Measurements from ENCODE around the gene MDN1.
A peak's percentile ranks its signal among the peaks of the same experiment; 100 is the strongest.
"Not testable (repeated sequence)": the region's sequence is repeated elsewhere in the genome, so short reads cannot be mapped to it uniquely, and the experiment has no call there.

MDN1 gene

DNA sequence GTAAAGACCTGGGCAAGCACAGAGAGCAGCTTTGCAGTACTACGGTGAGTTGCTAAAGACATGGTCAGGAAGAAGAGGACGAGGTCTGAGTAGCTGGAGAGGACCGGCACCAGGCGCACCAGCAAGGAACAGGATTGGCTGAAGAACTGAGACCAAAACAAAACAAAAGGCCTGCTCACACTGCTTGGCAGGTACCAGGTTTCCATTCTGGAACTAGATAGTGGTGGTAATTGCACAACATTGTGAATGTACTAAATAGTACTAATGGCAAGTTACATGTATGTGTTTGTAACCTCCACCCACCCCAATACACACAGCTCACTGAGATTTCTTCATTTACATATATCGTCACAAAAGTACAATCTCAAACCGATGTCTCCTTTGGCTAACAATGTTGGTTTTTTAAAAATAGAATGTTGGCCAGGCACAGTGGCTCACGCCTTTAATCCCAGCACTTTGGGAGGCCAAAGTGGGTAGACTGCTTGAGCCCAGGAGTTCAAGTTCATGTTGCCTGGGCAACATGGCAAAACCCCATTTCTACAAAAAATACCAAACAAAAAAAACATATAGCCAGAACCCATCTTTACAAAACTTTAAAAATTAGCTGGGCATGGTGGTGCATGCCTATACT, 148.5 kb downstream of the MDN1 start:
- no peak overlapping the region for H3K4me3 ChIP-seq
- no peak overlapping the region for H3K27ac ChIP-seq

DNA sequence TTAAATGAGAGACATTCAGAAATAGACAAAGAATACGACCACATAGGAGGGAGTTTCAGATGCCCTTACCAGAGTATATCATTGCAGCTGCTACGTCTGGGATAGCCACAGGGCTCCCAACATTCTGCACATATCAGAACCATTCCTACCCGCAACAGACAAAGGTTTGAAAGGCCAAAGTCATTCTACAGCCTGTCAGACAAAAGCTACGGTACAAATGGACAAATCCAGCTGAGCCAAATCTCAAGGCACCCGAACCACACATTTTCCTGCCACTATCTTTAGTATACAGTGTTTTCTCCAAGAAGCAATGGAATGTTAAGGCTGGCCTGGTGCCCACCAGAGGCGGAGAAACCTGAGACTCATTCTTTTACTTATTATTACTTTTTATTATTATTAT, 150.6 kb downstream of the MDN1 start:
- no peak overlapping the region for H3K27ac ChIP-seq
- H3K4me3 ChIP-seq, result no peak overlapping the region

DNA sequence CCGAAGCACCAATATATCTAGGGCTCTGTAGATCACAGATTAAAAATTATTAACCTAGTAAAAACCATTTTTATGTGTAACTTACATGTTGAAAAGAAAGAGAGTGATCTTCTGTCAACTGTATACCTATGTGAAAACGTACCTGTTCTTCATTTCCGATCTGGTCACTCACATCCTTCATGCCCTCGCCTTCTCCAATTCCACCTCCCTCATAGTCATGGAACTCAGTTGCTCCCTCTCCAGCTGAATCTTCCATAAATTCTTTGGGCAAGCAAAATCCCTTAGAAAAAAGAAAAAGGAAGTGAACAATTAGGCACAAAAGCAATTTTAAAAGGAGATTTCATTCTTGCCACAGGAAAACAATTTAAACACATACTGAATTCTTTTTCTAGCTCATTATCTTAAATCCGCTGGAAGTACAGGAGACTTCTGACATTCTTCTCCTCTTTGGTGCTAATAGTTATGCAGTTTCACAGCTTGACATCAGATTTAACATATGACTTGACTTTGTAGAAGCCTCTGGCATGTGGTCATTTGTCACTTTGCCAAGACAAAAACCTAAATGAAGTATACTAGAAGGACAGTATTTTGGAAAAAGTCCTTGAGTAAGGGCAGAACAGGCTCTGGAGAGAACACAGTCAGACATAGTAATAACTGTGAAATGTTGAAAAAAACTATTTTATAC, 151.6 kb downstream of the MDN1 start:
- H3K4me3 ChIP-seq, result no peak overlapping the region
- no peak overlapping the region for H3K27ac ChIP-seq

DNA sequence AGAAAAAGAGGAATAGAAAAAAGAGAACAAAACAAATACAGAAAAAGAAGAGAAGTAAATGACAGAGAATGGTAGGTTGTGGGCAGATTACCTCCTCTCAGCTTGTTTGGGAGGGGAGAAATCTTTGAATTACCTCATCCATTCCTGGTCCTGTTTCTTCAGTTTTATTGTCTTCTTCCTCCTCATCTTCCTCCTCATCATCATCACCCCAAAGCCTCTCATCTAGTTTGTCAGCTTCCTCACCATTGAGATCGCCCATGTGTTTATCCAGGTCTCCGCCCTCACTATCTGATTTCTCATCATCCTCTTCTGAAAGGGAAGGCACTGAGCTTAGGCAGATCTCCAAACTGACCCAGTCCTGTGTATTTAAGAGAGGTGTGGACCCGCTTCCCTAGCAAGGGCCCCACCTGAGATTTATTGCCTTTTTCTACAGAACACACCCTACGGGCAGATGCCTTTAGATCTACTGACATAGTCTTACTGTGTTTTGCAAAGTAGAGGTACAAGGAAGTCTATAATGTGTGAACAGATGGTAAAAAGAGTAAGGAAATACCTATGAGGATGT, 156.9 kb downstream of the MDN1 start:
- Histone ChIP-seq H3K4me3 (no peak overlapping the region), H3K27ac (no peak overlapping the region)

DNA sequence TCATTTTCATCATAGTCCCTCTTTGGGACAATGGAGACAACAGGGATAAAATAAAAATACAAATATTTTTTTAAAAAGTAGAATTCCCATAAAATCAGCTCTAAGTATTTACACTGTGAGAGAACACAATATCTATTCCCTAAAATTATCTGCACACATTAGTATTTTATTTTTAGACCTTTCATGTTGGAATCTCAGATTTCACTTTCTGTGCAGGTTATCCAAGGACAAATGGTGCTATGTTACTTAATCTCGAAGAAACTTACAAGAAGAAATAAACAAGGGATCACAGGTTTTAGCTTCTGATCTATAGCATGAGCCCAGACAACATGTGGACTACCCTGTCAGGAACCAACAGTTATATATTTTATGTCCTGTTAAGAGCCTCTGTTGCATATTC, 158.0 kb downstream of the MDN1 start:
- Histone ChIP-seq H3K27ac (no peak overlapping the region), H3K4me3 (no peak overlapping the region)

DNA sequence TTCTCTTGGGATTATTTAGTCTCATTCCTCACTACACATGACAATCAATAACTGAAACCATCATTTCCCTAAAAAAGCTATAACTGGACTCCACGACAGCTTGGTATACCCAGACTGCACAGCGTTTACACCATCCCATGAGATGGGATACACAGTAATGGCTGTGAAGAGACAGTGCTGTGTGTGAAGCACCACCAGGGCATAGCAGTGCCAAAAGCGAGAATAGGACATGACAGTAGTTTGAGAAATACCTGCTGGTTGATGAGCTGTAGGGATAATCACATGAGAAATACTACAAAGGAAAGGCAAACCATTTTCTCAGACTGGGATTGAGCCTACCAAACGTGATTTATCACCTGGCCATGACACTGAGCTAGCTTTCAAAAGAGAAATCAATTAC, 158.6 kb downstream of the MDN1 start:
- Histone ChIP-seq H3K27ac (no peak overlapping the region), H3K4me3 (no peak overlapping the region)

DNA sequence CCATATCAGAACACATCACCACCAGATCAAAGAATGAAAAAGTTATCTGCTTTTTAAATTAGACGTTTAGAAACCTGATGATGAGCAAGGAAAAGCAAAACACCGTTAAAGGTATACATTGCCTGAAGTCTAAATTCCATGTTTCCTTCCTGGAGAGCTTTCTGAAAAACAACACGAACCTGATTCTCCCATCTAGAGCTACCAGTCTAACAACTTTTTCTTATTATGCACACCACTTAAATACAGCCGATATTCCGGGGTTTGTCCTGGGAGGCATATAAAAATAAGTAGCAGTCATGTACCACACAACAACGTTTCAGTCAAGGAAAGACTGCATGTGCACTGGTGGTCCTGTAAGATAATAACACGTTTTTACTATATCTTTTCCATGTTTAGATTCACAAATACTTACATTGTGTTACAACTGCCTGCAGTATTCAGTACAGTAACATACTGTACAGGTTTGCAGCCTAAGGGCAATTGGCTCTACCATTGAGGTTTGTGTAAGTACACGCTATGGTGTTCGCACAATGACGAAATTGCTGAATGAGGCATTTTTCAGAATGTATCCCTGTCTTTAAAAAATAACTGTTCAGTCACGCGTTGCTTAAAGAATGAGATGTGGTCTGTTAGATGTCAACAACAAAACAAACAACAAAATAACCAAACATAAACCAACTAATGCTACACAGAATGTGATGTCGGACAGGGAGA, 162.0 kb downstream of the MDN1 start:
- Histone ChIP-seq H3K27ac (no peak overlapping the region), H3K4me3 (no peak overlapping the region)

DNA sequence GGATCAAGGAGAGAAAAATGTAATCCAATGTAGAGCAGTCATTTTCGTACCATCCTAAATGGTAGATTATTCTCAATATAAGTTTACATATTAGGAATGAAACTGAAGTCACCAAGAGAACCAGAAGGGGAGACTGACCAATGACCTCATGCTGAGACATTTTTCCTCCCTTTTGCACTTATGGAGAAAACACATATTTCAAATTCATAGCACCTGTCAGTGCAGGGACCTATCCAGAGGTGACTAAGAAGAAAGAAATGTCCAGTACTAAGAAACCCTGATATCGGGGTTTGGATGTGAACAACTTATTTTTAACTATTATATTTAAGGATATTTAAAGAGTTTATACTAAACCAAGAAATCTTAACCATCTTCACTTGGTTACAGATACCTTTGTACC, 164.5 kb downstream of the MDN1 start:
- Histone ChIP-seq H3K27ac (no peak overlapping the region), H3K4me3 (no peak overlapping the region)

DNA sequence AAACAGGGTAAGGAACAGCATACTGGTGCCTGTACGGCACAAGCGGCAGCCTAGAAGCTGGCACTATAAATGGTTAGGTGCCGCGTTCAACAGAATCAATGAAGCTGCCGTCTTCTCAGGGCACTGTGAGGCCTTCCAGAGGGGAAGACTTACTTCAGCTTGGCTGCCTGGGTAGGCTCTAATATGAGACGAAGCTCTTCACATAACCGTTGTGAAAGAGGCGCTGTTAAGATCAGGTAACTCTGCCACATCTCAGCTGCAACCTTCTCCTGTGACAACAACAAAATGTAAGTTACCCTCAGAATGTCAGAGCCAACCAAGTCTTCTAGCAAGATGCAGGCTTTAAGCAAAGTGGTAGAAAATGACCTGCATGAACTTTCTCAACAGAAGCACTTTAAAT, 169.0 kb downstream of the MDN1 start:
- H3K4me3 ChIP-seq, result no peak overlapping the region
- no peak overlapping the region for H3K27ac ChIP-seq

DNA sequence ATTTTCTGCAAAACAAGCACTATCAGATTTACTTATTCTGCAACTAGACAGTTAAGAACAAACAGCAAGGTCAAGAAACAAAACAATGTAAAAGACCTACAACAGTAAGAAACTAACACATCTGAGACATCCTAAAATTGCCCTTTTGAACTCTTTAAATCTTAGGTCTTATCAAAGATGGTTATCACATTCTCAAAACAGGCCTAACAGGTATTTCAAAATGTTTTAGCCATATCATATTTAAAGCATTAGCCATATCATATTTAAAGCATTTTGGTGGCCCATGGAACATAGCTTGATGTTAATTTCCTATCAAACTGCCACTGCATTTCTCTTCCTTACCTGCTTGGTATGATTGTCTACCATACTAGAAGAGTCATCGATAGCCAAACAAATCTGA, 169.9 kb downstream of the MDN1 start:
- Histone ChIP-seq H3K27ac (peak overlapping the region in 1 of 21 experiments; percentile 50), H3K4me3 (no peak overlapping the region)

DNA sequence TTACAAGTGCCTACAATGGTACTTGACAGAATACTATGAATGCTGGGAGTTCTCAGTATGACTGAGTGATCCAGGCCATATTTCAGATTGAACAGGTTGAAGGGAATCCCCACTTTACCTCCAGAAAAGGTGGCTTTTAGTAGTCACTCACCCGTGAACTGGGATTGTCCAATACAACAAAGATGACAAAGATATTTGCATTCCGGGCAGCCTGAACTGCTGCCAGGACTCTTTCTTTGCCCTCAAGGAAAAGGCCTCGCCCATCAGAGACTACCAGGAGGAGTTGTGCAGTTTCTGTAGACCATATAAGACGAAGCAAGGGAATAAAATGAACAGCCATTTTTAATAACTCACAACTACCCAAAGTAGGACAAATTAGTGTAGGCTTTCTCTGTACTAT, 174.7 kb downstream of the MDN1 start:
- Histone ChIP-seq H3K27ac (no peak overlapping the region), H3K4me3 (no peak overlapping the region)

DNA sequence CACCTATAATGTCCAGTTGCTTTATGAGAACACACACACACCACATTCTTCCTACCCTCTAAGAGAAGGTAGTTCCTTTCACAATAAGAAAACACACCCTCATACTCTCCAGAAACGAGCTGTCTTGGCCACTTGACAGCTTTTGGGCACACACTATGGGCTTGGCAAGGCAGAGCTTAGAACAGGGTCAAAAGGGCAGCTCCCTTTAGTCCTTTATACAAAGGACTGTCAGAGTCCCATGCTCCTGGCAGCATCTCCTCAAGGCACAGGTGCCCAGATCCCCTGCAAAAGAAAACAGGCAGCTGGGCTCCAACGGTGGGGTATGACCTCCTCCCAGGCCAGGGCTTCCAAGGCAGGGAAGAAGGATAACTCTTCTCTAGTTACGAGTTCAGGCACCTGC, 176.2 kb downstream of the MDN1 start:
- Histone ChIP-seq H3K27ac (no peak overlapping the region), H3K4me3 (no peak overlapping the region)

DNA sequence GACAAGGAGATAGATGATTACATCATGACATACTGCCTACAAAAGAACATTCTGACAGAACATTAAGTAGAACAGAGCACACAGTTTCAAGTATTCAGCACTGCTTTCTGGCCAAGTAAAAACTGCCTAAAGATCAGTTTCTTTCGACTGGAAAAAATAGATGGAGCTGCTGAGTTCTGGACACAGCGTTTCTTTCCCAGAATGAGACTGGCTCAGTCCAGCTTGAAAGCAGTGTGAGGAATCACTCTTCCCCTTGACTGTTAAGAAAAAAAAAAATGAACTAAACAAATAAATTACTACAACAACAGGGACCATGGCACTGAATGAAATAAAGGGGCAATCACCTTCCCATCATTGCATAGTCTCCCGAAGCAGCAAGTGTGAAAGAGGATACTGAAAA, 176.6 kb downstream of the MDN1 start:
- no peak overlapping the region for H3K27ac ChIP-seq
- no peak overlapping the region for H3K4me3 ChIP-seq

DNA sequence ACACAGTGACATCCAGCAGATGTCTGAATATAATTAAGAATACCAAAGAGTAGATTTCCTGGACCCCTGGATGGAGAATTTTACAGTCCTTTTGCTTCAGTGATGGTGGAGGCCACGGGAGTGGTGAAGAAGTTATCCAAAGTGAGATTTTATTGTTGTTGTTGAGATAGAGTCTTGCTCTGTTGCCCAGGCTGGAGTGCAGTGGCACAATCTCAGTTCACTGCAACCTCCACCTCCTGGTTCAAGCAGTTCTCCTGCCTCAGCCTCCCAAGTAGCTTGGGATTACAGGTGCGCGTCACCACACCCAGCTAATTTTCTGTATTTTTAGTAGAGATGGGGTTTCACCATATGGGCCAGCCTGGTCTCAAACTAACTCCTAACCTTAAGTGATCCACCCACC, 178.0 kb downstream of the MDN1 start:
- H3K4me3 ChIP-seq, H3K27ac ChIP-seq: not testable (repeated sequence)

DNA sequence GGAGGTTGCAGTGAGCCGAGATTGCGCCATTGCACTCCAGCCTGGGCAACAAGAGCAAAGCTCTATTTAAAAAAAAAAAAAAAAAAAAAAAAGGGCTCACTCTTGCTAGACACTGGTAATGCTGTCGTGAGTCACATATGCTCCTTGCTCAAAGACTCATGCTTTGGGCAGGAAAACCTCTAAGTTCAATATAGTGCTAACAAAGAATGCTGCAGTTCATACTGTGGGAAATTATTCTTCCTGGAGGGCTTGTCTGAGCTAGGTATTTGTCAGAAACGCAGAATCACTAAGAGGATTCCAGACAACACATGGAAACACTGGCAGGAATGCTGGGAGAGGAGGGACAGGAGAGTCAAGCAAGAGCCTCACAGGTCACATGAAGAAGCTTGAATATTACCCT, 178.8 kb downstream of the MDN1 start:
- no peak overlapping the region for H3K4me3 ChIP-seq
- H3K27ac ChIP-seq, result no peak overlapping the region

DNA sequence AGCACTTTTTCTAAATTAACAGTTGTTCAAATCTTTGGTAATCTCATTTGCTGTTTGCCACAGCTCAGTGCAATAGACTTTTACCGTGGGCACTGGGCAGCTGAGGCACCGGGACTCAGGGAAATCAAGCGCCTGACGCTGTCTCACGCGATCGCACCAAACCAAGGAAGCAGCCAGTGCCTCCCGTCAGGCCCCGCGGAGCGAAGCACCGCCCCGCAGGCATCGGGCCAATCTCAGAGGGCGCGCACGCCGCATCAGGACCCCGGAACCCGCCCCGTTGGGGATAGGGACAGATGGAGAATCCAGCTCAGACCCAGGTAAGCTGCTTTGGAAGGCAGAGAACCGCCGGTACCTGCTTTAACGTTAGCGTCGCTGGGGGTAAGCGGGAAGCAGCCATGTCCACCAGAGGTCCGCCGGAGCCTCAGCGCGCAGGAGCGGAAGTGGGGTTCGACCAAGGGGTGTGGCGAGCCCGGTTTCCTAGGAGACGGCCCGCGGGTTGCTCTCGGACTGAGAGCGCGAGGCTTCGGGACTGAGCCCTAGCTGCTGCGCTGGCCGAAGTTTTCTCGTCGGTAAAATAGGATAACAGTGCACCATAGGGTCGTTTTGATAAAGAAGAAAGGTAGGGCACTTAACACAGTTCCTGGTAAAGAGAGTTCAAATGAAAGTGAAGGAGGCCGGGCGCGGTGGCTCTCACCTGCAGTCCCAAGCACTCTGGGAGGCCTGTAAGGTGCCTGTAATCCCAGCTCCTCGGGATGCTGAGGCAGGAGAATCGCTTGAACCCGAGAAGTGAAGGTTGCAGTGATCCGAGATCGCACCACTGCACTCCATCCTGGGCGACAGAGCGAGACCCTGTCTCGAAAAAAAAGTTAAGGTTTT, 181.0 kb downstream of the MDN1 start, which contains the start of gene LYRM2:
Gene LYRM2, minus strand, starts transcription at position 428 of the 876 bp plus-strand sequence. Its CDS starts 31 bp downstream, at position 397.
- peak within 1 kb of the TSS; percentile 49 to 97 (median 91) for H3K27ac ChIP-seq

DNA sequence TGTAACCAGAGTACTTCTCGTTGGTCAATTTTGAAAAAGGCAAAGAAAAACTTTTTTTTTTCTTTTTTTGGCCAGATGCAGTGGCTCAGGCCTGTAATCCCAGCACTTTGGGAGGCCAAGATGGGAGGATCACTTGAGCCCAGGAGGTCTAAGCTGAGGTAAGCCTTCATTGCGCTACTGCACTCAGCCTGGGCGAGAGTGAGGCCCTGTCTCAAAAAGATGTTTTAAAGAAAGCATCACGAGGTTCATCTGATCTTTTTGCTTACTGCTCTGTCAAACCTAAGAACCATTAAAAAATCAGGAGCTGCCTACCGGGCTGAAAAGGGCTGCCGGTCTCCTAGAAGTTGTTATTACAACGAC, 181.7 kb downstream of the MDN1 start:
- Histone ChIP-seq H3K27ac (peak overlapping the region in 20 of 21 experiments; percentile 49 to 97 (median 92)), H3K4me3 (peak overlapping the region; percentile 28 to 69 (median 59))

More for the DNA sequence above, 181.0 kb downstream of the MDN1 start, which contains the start of gene LYRM2:
- H3K4me3 ChIP-seq, result peak within 1 kb of the TSS; percentile 28 to 69 (median 59)

DNA sequence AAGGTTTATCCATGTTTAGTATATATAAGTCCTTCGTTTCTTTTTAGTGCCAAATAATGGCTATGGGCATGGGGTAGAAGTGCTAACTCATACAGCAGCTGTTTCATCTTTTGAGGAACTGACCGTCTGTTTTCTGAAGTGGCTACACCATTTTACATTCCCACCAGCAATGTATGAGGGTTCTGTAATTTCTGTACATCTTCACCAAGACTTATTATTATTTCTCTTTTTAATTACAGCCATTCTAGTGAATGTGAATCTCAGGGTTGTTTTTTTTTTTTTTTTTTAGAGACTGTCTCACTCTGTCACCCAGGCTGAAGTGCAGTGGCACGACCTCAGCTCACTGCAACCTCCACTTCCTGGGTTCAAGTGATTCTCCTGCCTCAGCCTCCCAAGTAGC, 183.2 kb downstream of the MDN1 start:
- H3K4me3 ChIP-seq, H3K27ac ChIP-seq: not testable (repeated sequence)

DNA sequence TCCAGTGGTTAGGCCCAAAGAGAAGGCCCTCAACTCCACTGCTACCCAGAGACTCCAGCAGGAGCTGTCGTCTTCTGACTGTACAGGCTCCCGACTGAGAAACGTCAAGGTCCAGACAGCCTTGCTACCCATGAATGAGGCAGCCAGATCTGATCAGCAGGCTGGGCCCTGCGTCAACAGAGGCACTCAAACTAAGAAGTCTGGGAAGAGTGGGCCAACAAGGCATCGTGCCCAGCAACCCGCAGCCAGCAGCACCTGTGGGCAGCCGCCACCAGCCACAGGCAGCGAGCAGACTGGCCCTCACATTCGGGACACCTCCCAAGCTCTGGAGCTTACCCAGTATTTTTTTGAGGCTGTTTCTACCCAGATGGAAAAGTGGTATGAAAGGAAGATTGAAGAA, 189.1 kb downstream of the MDN1 start:
- Histone ChIP-seq H3K4me3 (no peak overlapping the region), H3K27ac (no peak overlapping the region)

DNA sequence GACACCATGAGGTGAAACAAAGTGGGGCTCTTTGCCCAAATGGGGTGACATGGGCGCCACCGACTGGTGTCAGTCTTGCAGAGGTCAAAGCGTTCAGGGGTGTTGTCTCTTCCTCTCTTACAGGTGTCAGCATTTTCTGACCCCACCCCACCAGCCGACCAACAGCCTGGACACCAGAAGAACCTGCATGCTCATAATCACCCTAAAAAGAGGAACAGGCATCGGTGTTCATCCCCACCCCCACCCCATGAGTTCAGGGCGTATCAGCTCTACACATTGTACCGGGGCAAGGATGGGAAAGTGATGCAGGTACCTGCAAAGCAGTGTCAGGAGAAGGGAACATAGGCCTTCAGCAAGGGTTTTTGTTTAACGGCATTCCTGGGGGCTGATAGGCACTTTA, 195.8 kb downstream of the MDN1 start:
- no peak overlapping the region for H3K4me3 ChIP-seq

More for the DNA sequence above, 195.8 kb downstream of the MDN1 start:
- no peak overlapping the region for H3K27ac ChIP-seq
